ENCODE data around the gene TAF4. TPM values are rescaled to one million over a fixed set of nuclear protein-coding genes. Genes with fewer than 3 reads are reported as not detected.

The TAF4 gene
- total RNA-seq, 1 donor from 2014 or later, result 9.6 TPM

DNA sequence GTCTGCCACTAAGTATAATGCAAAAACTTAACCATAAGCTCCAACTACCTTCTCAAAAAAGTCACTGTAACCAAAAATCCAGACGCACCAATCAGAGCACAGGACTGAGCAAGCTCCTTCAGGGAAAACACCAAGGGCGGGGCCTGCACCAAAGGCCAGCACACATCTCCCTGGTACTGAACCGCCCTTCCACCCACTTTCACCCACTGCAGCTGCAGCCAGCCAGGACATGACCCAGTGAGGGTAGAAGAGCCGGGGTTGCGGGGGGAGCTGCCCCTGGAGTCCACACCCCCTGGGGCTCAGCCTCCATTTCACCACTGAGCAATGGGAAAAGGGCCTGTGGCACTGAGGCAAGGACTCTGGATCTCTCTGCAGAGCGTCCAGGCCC, 54.3 kb downstream of the TAF4 start:
- Histone ChIP-seq H3K36me3 (peaks cover 0 to 53% of the 10 kb centered on the region in 2 donors), H3K27ac (no peak overlapping the region), H3K4me3 (no peak overlapping the region), H3K4me1 (peaks cover 5% of the 10 kb centered on the region), H3K9me3 (no peaks in the 10 kb centered on the region), H3K27me3 (no peaks in the 10 kb centered on the region)
- TF ChIP-seq POLR2A (IDR thresholded peaks at IDR 0.05) (no peak), POLR2AphosphoS5 (IDR thresholded peaks at IDR 0.05; ENCODE audit: insufficient read depth in 1 of 2, low read depth in 1 of 2) (no peak), CTCF (IDR thresholded peaks at IDR 0.05) (no peak)
- DNase-seq (ENCODE audit: extremely low spot score in 2 of 2), result no peak
- intact Hi-C loops (cut with DNase I), result no loop called here

- H3K4me1 ChIP-seq, result peaks cover 5% of the 10 kb centered on the region
- H3K4me3 ChIP-seq, result no peak overlapping the region
- intact Hi-C loops (cut with DNase I), result no loop called here
- DNase-seq (ENCODE audit: extremely low spot score in 2 of 2), result no peak
- H3K36me3 ChIP-seq, result peaks cover 0 to 59% of the 10 kb centered on the region in 2 donors
- no peaks in the 10 kb centered on the region for H3K9me3 ChIP-seq
- peak; percentile 34 to 70 (median 46) for TF ChIP-seq CTCF (IDR thresholded peaks at IDR 0.05)
- TF ChIP-seq POLR2AphosphoS5 (IDR thresholded peaks at IDR 0.05; ENCODE audit: insufficient read depth in 1 of 2, low read depth in 1 of 2), result no peak
- TF ChIP-seq POLR2A (IDR thresholded peaks at IDR 0.05), result no peak
- H3K27me3 ChIP-seq, result no peaks in the 10 kb centered on the region
- H3K27ac ChIP-seq, result no peak overlapping the region
These were observed 54.9 kb downstream of the TAF4 start for GRCh38 chr20:62010551-62011402.

DNA sequence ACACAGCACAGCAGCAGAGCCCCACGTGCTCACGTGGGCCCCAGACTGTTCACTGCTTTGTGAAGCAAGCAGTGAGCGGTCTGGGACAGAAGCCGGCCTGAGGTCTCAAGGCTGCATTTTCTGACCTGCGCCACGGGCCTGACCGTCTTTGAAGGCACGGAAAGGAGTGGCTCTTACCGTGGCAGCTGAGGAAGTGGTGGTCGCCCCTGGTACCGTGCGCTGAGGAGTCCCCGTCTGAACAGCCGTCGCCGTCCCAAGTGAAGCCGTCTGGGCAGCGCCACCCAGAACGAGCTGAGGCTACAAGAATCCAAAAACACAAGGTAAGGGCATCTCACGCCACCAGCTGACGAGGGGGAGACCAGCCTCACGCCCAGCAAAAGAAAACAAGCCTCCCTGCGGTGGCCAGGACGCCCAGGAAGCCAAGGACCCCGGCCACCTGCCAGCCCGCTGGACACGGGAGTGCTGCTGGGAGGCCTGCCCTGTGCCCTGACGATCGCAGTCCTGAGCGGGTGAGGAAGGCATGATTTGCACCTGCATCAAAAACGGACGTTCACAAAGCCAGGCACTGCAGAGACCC, 55.7 kb downstream of the TAF4 start:
- no peaks in the 10 kb centered on the region for H3K27me3 ChIP-seq
- DNase-seq (ENCODE audit: extremely low spot score in 2 of 2), result no peak
- intact Hi-C loops (cut with DNase I), result no loop called here
- H3K27ac ChIP-seq, result no peak overlapping the region
- no peaks in the 10 kb centered on the region for H3K9me3 ChIP-seq
- peaks cover 0 to 63% of the 10 kb centered on the region in 2 donors for H3K36me3 ChIP-seq
- TF ChIP-seq POLR2AphosphoS5 (IDR thresholded peaks at IDR 0.05; ENCODE audit: insufficient read depth in 1 of 2, low read depth in 1 of 2) (no peak), CTCF (IDR thresholded peaks at IDR 0.05) (no peak), POLR2A (IDR thresholded peaks at IDR 0.05) (no peak)
- peaks cover 5% of the 10 kb centered on the region for H3K4me1 ChIP-seq
- no peak overlapping the region for H3K4me3 ChIP-seq

- H3K4me1 ChIP-seq, result peaks cover 5% of the 10 kb centered on the region
- no peak for DNase-seq (ENCODE audit: extremely low spot score in 2 of 2)
- no peaks in the 10 kb centered on the region for H3K27me3 ChIP-seq
- H3K27ac ChIP-seq, result no peak overlapping the region
- H3K36me3 ChIP-seq, result peaks cover 0 to 69% of the 10 kb centered on the region in 2 donors
- TF ChIP-seq POLR2A (IDR thresholded peaks at IDR 0.05), result no peak
- no peak for TF ChIP-seq POLR2AphosphoS5 (IDR thresholded peaks at IDR 0.05; ENCODE audit: insufficient read depth in 1 of 2, low read depth in 1 of 2)
- TF ChIP-seq CTCF (IDR thresholded peaks at IDR 0.05), result no peak
- H3K9me3 ChIP-seq, result no peaks in the 10 kb centered on the region
- H3K4me3 ChIP-seq, result no peak overlapping the region
- intact Hi-C loops (cut with DNase I), result no loop called here
These were observed 56.4 kb downstream of the TAF4 start for GRCh38 chr20:62009322-62009721.

Measured in vagina (tissue), 2 donors.